ENCODE results near the gene MYO9B. TPM values are rescaled to one million over a fixed set of nuclear protein-coding genes. Genes with fewer than 3 reads are reported as not detected.
A peak's percentile ranks its signal among the peaks of the same experiment; 100 is the strongest.

MYO9B gene
- total and polyA plus RNA-seq, 3 experiments from 2014 or later, result 24.9 to 108 (median 104) TPM

DNA sequence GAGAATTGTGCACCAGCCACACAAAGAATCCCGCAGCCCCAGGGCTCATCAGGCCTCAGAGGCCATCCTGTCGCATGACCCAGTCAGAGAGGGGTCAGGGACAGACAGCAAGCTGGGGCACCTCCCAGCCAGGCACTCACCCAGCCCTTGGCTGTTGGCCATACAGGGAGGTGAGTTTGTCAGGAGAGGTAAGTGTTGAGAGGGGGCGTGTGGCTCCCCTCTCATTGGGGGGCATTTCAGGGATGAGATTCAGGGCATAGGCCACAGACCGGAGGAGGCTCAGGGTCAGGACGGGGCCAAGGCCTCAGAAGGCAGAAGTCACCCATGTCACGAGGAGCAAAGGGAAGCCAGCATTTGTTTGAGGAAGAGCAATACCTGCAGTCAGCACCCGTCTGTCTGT is 37.1 kb downstream of the MYO9B start:
- H3K9me3 ChIP-seq (ENCODE audit: low read length), result no peaks in the 10 kb centered on the region
- POLR2A ChIA-PET, result no interaction called here
- H3K27ac ChIP-seq (ENCODE audit: low read depth, low read length), result no peak overlapping the region
- Mint-ChIP-seq H3K4me1 (peaks cover 35 to 65% (median 43%) of the 10 kb centered on the region in 3 donors), H3K4me3 (no peak overlapping the region), H3K36me3 (peaks cover 0 to 72% (median 9%) of the 10 kb centered on the region in 3 donors), H3K9me3 (no peaks in the 10 kb centered on the region), H3K27me3 (no peaks in the 10 kb centered on the region), H3K27ac (peak overlapping the region in 5 of 8 donors; percentile 37 to 90 (median 70))
- H3K4me3 ChIP-seq (ENCODE audit: low read length), result no peak overlapping the region
- H3K27me3 ChIP-seq (ENCODE audit: insufficient read depth, low read length, poor library complexity, severe bottlenecking), result no peaks in the 10 kb centered on the region
- no peak for DNase-seq
- H3K36me3 ChIP-seq (ENCODE audit: insufficient read depth, low read length), result peaks cover 9% of the 10 kb centered on the region
- CTCF ChIA-PET, result no interaction called here
- peaks cover 11% of the 10 kb centered on the region for H3K4me1 ChIP-seq (ENCODE audit: insufficient read depth, low read length)

DNA sequence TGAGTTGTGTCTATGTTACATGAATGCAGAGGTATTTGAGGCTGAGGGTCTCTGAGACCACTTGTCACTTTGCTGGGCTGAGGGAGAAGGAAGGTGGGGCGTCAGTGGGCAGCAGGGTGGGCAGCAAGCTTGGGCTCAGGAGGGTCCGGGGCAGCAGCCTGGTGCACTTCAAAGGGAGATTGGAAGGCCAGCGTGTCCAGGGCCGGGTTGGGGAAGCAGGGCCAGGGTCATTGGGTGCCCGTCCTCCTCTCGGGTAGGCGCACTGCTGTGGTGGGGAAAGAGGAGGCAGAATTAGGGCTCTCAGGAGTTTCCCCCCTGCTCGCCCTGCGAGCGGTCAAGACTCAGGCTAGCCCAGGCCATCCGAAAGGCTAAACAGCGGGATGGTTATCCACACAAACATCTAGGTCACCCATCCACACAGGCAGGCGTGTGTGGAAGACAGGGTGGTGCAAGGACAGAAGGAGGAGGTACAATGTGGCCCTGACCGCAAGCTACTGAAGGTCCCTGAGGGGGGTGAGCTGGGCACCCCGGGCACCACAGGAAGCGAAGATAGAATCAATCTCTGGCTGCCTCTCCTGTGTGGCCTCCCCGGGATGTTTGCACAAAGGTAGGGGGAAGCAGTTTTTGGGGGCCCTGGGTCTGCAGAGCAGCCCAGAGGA is 37.7 kb downstream of the MYO9B start:
- H3K4me1 Mint-ChIP-seq, result peaks cover 36 to 64% (median 42%) of the 10 kb centered on the region in 3 donors

DNA sequence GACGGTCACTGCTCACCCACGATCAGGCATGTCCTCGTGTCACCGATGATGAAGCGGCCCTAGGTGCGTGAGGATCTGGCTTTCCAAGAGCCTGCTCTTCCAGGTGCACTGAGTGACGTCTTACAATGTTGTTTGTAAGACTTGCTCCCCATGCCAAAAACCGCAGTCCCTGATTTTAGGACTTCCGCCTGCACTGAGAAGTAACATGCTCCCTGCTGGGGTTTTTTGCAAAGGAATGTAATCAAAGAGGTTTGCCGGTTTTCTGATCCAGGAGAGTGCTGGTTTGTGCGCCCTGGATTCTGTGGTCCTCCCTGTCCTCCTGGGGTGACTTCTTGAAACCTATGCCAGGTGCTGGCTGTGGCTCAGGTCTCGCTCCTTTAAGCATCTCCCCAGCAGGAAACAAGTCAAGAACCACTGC is 38.8 kb downstream of the MYO9B start:
- Histone ChIP-seq H3K4me3 (ENCODE audit: low read length) (no peak overlapping the region), H3K27ac (ENCODE audit: low read depth, low read length) (no peak overlapping the region), H3K4me1 (ENCODE audit: insufficient read depth, low read length) (peaks cover 11% of the 10 kb centered on the region), H3K9me3 (ENCODE audit: low read length) (no peaks in the 10 kb centered on the region), H3K36me3 (ENCODE audit: insufficient read depth, low read length) (peaks cover 7% of the 10 kb centered on the region), H3K27me3 (ENCODE audit: insufficient read depth, low read length, poor library complexity, severe bottlenecking) (no peaks in the 10 kb centered on the region)
- Mint-ChIP-seq H3K36me3 (peaks cover 0 to 71% (median 9%) of the 10 kb centered on the region in 3 donors), H3K4me3 (no peak overlapping the region), H3K27ac (peak overlapping the region in 2 of 8 donors; percentile 47 to 66), H3K4me1 (peaks cover 39 to 62% (median 42%) of the 10 kb centered on the region in 3 donors), H3K9me3 (no peaks in the 10 kb centered on the region), H3K27me3 (no peaks in the 10 kb centered on the region)
- POLR2A ChIA-PET, result no interaction called here
- DNase-seq, result no peak
- CTCF ChIA-PET, result no interaction called here

More for the DNA sequence above, 37.7 kb downstream of the MYO9B start:
- H3K27ac Mint-ChIP-seq, result peak overlapping the region in 7 of 8 donors; percentile 17 to 86 (median 58)
- Histone ChIP-seq H3K27ac (ENCODE audit: low read depth, low read length) (no peak overlapping the region), H3K27me3 (ENCODE audit: insufficient read depth, low read length, poor library complexity, severe bottlenecking) (no peaks in the 10 kb centered on the region), H3K9me3 (ENCODE audit: low read length) (no peaks in the 10 kb centered on the region), H3K4me3 (ENCODE audit: low read length) (no peak overlapping the region), H3K36me3 (ENCODE audit: insufficient read depth, low read length) (peaks cover 9% of the 10 kb centered on the region), H3K4me1 (ENCODE audit: insufficient read depth, low read length) (peaks cover 11% of the 10 kb centered on the region)
- H3K27me3 Mint-ChIP-seq, result no peaks in the 10 kb centered on the region
- ChIA-PET POLR2A (no interaction called here), CTCF (no interaction called here)
- no peak for DNase-seq
- H3K36me3 Mint-ChIP-seq, result peaks cover 0 to 70% (median 9%) of the 10 kb centered on the region in 3 donors
- H3K9me3 Mint-ChIP-seq, result no peaks in the 10 kb centered on the region
- no peak overlapping the region for H3K4me3 Mint-ChIP-seq

DNA sequence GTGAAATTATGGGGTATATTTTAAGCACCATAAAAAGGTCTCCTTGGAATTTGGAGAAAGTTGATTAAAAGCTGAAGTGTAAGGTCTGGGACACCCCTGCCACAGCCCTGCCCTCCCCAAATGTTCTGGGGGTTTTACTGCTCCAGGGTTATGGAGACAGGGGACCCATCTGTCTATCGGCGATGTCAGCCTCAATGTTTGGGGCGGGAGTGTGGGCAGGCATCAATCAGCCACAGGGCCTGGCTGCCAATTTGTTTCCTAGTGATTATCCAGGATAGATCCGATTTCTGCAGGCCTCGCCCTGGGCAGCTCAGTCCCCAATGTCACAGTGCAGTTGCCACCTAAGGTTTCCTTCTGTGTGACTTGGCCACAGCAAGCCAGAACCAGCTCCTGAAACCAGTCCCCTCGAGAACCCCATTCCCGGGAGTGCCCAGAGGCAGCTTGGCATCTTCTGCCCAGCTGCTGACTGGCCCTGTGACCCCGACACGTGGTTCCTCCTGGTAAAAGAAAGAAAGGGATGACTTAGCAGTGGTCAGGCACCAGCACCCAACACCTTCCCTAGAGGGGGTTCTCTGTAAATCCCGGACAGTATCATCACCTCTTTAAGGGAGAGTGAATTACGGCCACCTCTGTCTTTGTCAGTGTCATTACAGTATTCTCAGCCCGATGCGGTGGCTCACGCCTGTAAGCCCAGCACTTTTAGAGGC is 41.6 kb downstream of the MYO9B start:
- no peak overlapping the region for H3K4me3 Mint-ChIP-seq
- Histone ChIP-seq H3K9me3 (ENCODE audit: low read length) (no peaks in the 10 kb centered on the region), H3K4me3 (ENCODE audit: low read length) (no peak overlapping the region), H3K27ac (ENCODE audit: low read depth, low read length) (no peak overlapping the region), H3K36me3 (ENCODE audit: insufficient read depth, low read length) (no peaks in the 10 kb centered on the region), H3K27me3 (ENCODE audit: insufficient read depth, low read length, poor library complexity, severe bottlenecking) (no peaks in the 10 kb centered on the region), H3K4me1 (ENCODE audit: insufficient read depth, low read length) (no peaks in the 10 kb centered on the region)
- no peaks in the 10 kb centered on the region for H3K9me3 Mint-ChIP-seq
- ChIA-PET POLR2A (no interaction called here), CTCF (interaction anchor here (1.0 kb wide), 1 partner anchor 9 kb away, joined by 3 read pairs; no protein-coding TSS in a partner anchor)
- no peak for DNase-seq
- H3K4me1 Mint-ChIP-seq, result peaks cover 28 to 58% (median 47%) of the 10 kb centered on the region in 3 donors
- H3K36me3 Mint-ChIP-seq, result peaks cover 0 to 60% (median 6%) of the 10 kb centered on the region in 3 donors
- no peaks in the 10 kb centered on the region for H3K27me3 Mint-ChIP-seq
- H3K27ac Mint-ChIP-seq, result peak overlapping the region in 5 of 8 donors; percentile 36 to 87 (median 64)

DNA sequence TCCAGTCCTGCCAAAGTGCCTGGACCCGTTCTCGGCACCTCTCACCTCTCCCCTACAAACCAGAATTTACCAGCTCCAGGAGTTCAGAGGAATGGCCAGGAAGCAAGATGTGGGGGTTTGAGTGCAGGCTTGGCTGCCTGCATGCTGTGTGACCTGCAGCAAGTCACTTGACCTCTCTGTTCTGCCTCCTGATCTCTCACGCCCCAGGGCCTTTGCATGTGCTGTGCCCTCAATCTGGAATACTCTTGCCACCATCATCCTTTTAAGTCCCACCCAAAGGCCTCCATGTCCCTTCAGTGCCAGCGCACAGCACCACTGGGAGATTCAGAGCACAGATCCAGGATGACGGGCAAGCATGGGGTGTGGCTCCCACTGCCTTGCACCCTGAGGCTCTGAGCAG is 43.4 kb downstream of the MYO9B start:
- CTCF ChIA-PET, result no interaction called here
- Histone ChIP-seq H3K4me3 (ENCODE audit: low read length) (no peak overlapping the region), H3K4me1 (ENCODE audit: insufficient read depth, low read length) (peaks cover 6% of the 10 kb centered on the region), H3K9me3 (ENCODE audit: low read length) (no peaks in the 10 kb centered on the region), H3K27ac (ENCODE audit: low read depth, low read length) (no peak overlapping the region), H3K36me3 (ENCODE audit: insufficient read depth, low read length) (no peaks in the 10 kb centered on the region), H3K27me3 (ENCODE audit: insufficient read depth, low read length, poor library complexity, severe bottlenecking) (no peaks in the 10 kb centered on the region)
- peaks cover 0 to 50% (median 6%) of the 10 kb centered on the region in 3 donors for H3K36me3 Mint-ChIP-seq
- DNase-seq, result no peak
- H3K4me3 Mint-ChIP-seq, result no peak overlapping the region
- no peaks in the 10 kb centered on the region for H3K27me3 Mint-ChIP-seq
- peak overlapping the region in 4 of 8 donors; percentile 3 to 57 (median 41) for H3K27ac Mint-ChIP-seq
- POLR2A ChIA-PET, result no interaction called here
- H3K9me3 Mint-ChIP-seq, result no peaks in the 10 kb centered on the region
- peaks cover 25 to 60% (median 57%) of the 10 kb centered on the region in 3 donors for H3K4me1 Mint-ChIP-seq

DNA sequence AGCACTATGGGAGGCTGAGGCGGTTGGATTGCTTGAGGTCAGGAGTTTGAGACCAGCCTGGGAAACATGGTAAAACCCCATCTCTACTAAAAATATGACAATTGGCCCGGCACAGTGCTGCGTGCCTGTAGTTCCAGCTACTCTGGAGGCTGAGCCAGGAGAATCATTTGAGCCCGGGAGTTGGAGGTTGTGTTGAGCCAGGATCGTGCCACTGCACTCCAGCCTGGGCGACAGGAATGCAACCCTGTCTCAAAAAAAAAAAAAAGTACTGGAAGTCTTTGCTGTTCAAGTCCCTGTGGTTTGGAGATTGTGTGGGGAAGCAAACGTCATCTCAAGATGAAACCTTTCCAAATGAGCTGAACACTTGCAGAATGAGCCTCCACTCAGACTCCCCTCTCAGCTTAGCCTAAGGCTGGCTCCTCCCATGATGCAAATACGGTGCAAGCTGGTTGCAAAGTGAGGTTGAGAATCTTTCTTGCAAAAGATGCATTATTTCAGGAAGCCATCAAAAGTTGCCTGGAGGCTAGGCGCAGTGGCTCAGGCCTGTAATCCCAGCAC is 46.2 kb downstream of the MYO9B start:
- no peak overlapping the region for H3K4me3 ChIP-seq (ENCODE audit: low read length)
- no peaks in the 10 kb centered on the region for H3K36me3 ChIP-seq (ENCODE audit: insufficient read depth, low read length)
- ChIA-PET POLR2A (no interaction called here), CTCF (interaction anchor here (1.0 kb wide), 1 partner anchor 62 kb away, joined by 4 read pairs; no protein-coding TSS in a partner anchor)
- Mint-ChIP-seq H3K36me3 (peaks cover 0 to 33% (median 4%) of the 10 kb centered on the region in 3 donors), H3K27ac (peak overlapping the region in 7 of 8 donors; percentile 23 to 87 (median 68)), H3K4me3 (no peak overlapping the region), H3K27me3 (no peaks in the 10 kb centered on the region), H3K9me3 (no peaks in the 10 kb centered on the region), H3K4me1 (peaks cover 37 to 76% (median 74%) of the 10 kb centered on the region in 3 donors)
- peaks cover 31% of the 10 kb centered on the region for H3K4me1 ChIP-seq (ENCODE audit: insufficient read depth, low read length)
- no peak for DNase-seq
- H3K9me3 ChIP-seq (ENCODE audit: low read length), result no peaks in the 10 kb centered on the region
- no peak overlapping the region for H3K27ac ChIP-seq (ENCODE audit: low read depth, low read length)
- H3K27me3 ChIP-seq (ENCODE audit: insufficient read depth, low read length, poor library complexity, severe bottlenecking), result no peaks in the 10 kb centered on the region

DNA sequence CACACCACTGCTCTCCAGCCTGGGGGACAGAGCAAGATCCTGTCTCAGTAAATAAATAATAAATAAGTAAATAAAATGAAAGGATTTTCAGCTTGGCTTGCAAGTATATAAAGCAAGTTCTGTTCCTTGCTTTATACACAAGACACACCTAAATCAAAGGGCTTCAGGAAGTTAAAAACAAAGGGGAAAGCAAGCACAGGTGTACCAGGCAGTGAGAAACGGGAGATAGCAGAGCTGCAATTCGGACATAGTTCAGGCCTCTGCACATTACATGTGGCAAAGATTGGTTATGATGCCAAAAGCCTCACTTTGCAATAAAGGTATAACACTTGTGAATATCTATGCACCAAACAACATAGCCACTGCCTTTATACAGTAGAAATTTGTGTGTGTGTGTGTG is 47.5 kb downstream of the MYO9B start:
- Mint-ChIP-seq H3K4me1 (peaks cover 43 to 80% (median 79%) of the 10 kb centered on the region in 3 donors), H3K27ac (peak overlapping the region; percentile 43 to 95 (median 76))
- CTCF ChIA-PET, result no interaction called here

DNA sequence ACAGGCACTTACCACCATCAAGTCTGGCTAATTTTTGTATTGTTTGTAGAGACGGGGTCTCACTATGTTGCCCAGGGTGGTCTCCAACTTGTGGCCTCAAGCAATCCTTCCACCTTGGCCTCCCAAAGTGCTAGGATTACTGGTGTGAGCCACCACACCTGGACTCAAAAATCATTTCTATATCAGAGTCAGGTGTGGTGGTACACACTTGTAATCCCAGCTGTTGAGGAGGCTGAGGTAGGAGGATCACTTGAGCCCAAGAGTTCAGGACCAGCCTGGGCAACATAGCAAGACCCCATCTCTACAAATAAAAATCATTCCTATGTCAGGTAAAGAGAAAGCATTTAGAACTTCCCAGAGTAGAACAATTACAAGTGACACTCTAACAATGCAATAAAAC is 48.4 kb downstream of the MYO9B start:
- Mint-ChIP-seq H3K4me1 (peaks cover 43 to 81% (median 74%) of the 10 kb centered on the region in 3 donors), H3K36me3 (peaks cover 0 to 32% (median 4%) of the 10 kb centered on the region in 3 donors), H3K4me3 (peak overlapping the region in 4 of 7 donors; percentile 8 to 95 (median 74)), H3K27ac (peak overlapping the region; percentile 72 to 100 (median 97)), H3K9me3 (no peaks in the 10 kb centered on the region), H3K27me3 (no peaks in the 10 kb centered on the region)
- H3K36me3 ChIP-seq (ENCODE audit: insufficient read depth, low read length), result no peaks in the 10 kb centered on the region
- H3K4me1 ChIP-seq (ENCODE audit: insufficient read depth, low read length), result peaks cover 41% of the 10 kb centered on the region
- H3K9me3 ChIP-seq (ENCODE audit: low read length), result no peaks in the 10 kb centered on the region
- no peak for DNase-seq
- H3K27me3 ChIP-seq (ENCODE audit: insufficient read depth, low read length, poor library complexity, severe bottlenecking), result no peaks in the 10 kb centered on the region
- ChIA-PET POLR2A (no interaction called here), CTCF (interaction anchor here (1.4 kb wide), 1 partner anchor 20 kb away, joined by 3 read pairs; no protein-coding TSS in a partner anchor)
- H3K4me3 ChIP-seq (ENCODE audit: low read length), result no peak overlapping the region
- H3K27ac ChIP-seq (ENCODE audit: low read depth, low read length), result no peak overlapping the region

More for the DNA sequence above, 47.5 kb downstream of the MYO9B start:
- Histone ChIP-seq H3K36me3 (ENCODE audit: insufficient read depth, low read length) (no peaks in the 10 kb centered on the region), H3K9me3 (ENCODE audit: low read length) (no peaks in the 10 kb centered on the region), H3K4me3 (ENCODE audit: low read length) (no peak overlapping the region), H3K27ac (ENCODE audit: low read depth, low read length) (no peak overlapping the region), H3K27me3 (ENCODE audit: insufficient read depth, low read length, poor library complexity, severe bottlenecking) (no peaks in the 10 kb centered on the region), H3K4me1 (ENCODE audit: insufficient read depth, low read length) (peaks cover 41% of the 10 kb centered on the region)
- POLR2A ChIA-PET, result no interaction called here
- Mint-ChIP-seq H3K27me3 (no peaks in the 10 kb centered on the region), H3K9me3 (no peaks in the 10 kb centered on the region), H3K4me3 (no peak overlapping the region), H3K36me3 (peaks cover 0 to 30% (median 4%) of the 10 kb centered on the region in 3 donors)
- DNase-seq, result no peak

Data from CD8-positive, alpha-beta memory T cell (primary cell).